Heart left ventricle (tissue), 16 donors: ENCODE measurements around the gene VPS18. TPM values are rescaled to one million over a fixed set of nuclear protein-coding genes. Genes with fewer than 3 reads are reported as not detected.

ENCODE experiments used
- ATAC-seq, 4 donors: fragments of 200-7000 bp; cut with Tn5 transposase; one replicate each; pipeline ENCODE4 v1.9.1; 2020 to 2022; ENCODE audit warnings: moderate library complexity in 4 of 4, mild to moderate bottlenecking in 3 of 4, moderate number of reproducible peaks in 1 of 4
- DNase-seq, 5 donors: peaks; one replicate each; pipeline ENCODE4 v3.0.0-alpha.2; 2020
- H3K27ac ChIP-seq, 12 donors: fragments of 200-600 bp; sonication (generic) in 4 of 12; one replicate each; pipeline versions ENCODE4 v1.5.0 to v1.8.0; 2016 to 2022; ENCODE audit warnings: mild to moderate bottlenecking in 2 of 12
- H3K27me3 ChIP-seq, 9 donors: fragments of 200-600 bp; sonication (generic) in 2 of 9; one replicate each; pipeline versions ENCODE4 v1.5.1 to v1.8.0; 2016 to 2022; ENCODE audit warnings: mild to moderate bottlenecking in 3 of 9
- H3K36me3 ChIP-seq, 9 donors: fragments of 200-600 bp; sonication (generic) in 2 of 9; one replicate each; pipeline versions ENCODE4 v1.5.0 to v1.8.0; 2018 to 2022; ENCODE audit warnings: mild to moderate bottlenecking in 2 of 9
- H3K4me1 ChIP-seq, 12 donors: fragments of 200-600 bp; sonication (generic) in 4 of 12; one replicate each; pipeline versions ENCODE4 v1.5.0 to v1.8.0; 2016 to 2022; ENCODE audit warnings: mild to moderate bottlenecking in 3 of 12
- H3K4me3 ChIP-seq, 12 donors: fragments of 200-600 bp; sonication (generic) in 4 of 12; one replicate each; pipeline versions ENCODE4 v1.5.0 to v1.8.0; 2017 to 2022; ENCODE audit warnings: mild to moderate bottlenecking in 9 of 12, moderate library complexity in 4 of 12
- H3K9me3 ChIP-seq, 12 donors: fragments of 200-600 bp; sonication (generic) in 4 of 12; one replicate each; pipeline versions ENCODE4 v1.5.0 to v1.8.0; 2016 to 2022; ENCODE audit warnings: mild to moderate bottlenecking in 1 of 12
- POLR2A ChIP-seq, 2 donors: fragments of 450-650 bp; IDR thresholded peaks; one replicate each; pipeline ENCODE4 v1.6.1; 2017; ENCODE audit warnings: antibody characterized with exemption in 2 of 2, mild to moderate bottlenecking in 2 of 2, moderate library complexity in 2 of 2
- WGBS, 4 donors: extraction: QIAGEN DNeasy Blood & Tissue Kit in 2 of 4; methylation state at CpG; one replicate each; pipeline versions ENCODE4 v1.1.5 to v1.1.7; 2013 to 2018; 5-methylcytosine and 5-hydroxymethylcytosine counted together
- intact Hi-C, 10 donors: fragments of 100-400 bp; cut with DNase I; formaldehyde crosslinking; loops; one replicate each; pipeline versions ENCODE4 v1.11.1 to v1.14.2; 2022
- polyA plus RNA-seq, 2 donors: library from polyadenylated mRNA; stranded (reverse); fragments of 200-250 nt; gene quantifications; one replicate each; pipeline ENCODE4 v1.2.3, GENCODE V29; 2013
- total RNA-seq, 9 donors: library from RNA; depleted of rRNA in 2 of 9; stranded (reverse); fragments of >200 nt in 2 of 9; fragmentation: NEBNext Ultra II Directional in 3 of 9; extraction: Animal tissue kit (Norgen Biotek cat#: 25700) in 3 of 9; gene quantifications; one replicate each; pipeline versions ENCODE4 v1.1.0 to v1.2.4, GENCODE V29; 2016 to 2023
- TF ChIP-seq, protein P1 (sequence below), 12 donors: fragments of 200-600 bp; sonication (generic) in 4 of 12; IDR thresholded peaks; one replicate each; pipeline versions ENCODE4 v1.5.0 to v1.8.0; 2018 to 2022; ENCODE audit warnings: antibody characterized with exemption in 12 of 12, mild to moderate bottlenecking in 5 of 12
- donor health status: ischemic (EF 13 %, LVEDD 7.1; RV severe dilation, severe dysfunction).
- donor health status: healthy with polysubstance abuse.
- donor health status: DM: no; HTN: yes; CAD: no.
- donor health status: DM: no; HTN: no; CAD: no.
- donor health status: ischemic (EF 25% LVEDD 6.9; RV normal size, moderate dysfunction).
- donor health status: ischemic (EF 25% LVEDD 5.7; RV mildly dilated, moderate dysfunction).
- donor health status: healthy.
- donor health status: DM: yes; HTN: yes; CAD: no.
- donor health status: ischemic (EF 35%, LVEDD 5.7; RV mildly dilated, moderate dysfunction).
- donor health status: nonischemic (EF 11% LVEDD 7.7; RV severe dilation, severe dysfunction).
- donor health status: DM: yes; HTN: yes; CAD: no.
- donor health status: PGD.
- donor health status: ischemic (EF 29% LVEDD 5.4; RV normal size, mild dysfunction).
- donor health status: nonischemic (EF 23%, LVEDD 6.1; RV moderate dilation, normal function).

VPS18 gene
- total and polyA plus RNA-seq, 11 donors: 14.7 to 29.2 (median 21.3) TPM

DNA sequence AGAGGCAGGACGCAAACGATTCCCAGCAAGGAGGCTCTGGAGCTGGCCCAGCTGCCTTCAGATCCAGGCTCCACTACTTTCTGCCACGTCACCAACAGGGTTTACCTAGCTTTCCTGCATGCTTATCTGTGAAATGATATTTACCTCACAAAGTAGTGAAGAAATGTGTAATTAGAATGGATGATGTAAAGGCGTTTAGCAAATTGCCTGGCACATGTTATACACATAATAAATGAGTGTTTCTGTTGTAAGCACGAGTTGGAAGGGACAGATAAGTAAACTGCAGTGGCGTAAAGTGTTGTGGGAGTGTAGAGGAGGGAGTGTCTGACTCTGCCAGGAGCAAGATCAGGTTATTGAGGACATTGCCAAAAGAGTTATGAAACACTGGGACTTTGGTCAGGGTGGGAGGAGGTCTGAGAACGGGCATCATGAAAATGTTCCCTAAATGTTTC, 55.5 kb downstream of the VPS18 start:
- intact Hi-C loops: loop anchor here in 2 of 10 donors (5.0 to 10.0 kb wide), 2 partner anchors 63 to 65 kb away; no protein-coding TSS in a partner anchor
- H3K4me1 ChIP-seq: peaks cover 0 to 21% (median 8%) of the 10 kb centered on the region in 12 donors
- TF ChIP-seq, protein P1, sequence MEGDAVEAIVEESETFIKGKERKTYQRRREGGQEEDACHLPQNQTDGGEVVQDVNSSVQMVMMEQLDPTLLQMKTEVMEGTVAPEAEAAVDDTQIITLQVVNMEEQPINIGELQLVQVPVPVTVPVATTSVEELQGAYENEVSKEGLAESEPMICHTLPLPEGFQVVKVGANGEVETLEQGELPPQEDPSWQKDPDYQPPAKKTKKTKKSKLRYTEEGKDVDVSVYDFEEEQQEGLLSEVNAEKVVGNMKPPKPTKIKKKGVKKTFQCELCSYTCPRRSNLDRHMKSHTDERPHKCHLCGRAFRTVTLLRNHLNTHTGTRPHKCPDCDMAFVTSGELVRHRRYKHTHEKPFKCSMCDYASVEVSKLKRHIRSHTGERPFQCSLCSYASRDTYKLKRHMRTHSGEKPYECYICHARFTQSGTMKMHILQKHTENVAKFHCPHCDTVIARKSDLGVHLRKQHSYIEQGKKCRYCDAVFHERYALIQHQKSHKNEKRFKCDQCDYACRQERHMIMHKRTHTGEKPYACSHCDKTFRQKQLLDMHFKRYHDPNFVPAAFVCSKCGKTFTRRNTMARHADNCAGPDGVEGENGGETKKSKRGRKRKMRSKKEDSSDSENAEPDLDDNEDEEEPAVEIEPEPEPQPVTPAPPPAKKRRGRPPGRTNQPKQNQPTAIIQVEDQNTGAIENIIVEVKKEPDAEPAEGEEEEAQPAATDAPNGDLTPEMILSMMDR (IDR thresholded peaks at IDR 0.05): no peak
- no peak for TF ChIP-seq POLR2A (IDR thresholded peaks at IDR 0.05)
- no peaks in the 10 kb centered on the region for H3K36me3 ChIP-seq
- DNase-seq (peak in 1 of 5 donors; percentile 4), ATAC-seq (no peak)
- H3K27ac ChIP-seq: no peak overlapping the region
- no peaks in the 10 kb centered on the region for H3K27me3 ChIP-seq
- 65 to 74% (median 65%) methylated on average over 7 of the region's 7 CpGs for WGBS, 4 donors
- no peak overlapping the region for H3K4me3 ChIP-seq
- H3K9me3 ChIP-seq: no peaks in the 10 kb centered on the region

DNA sequence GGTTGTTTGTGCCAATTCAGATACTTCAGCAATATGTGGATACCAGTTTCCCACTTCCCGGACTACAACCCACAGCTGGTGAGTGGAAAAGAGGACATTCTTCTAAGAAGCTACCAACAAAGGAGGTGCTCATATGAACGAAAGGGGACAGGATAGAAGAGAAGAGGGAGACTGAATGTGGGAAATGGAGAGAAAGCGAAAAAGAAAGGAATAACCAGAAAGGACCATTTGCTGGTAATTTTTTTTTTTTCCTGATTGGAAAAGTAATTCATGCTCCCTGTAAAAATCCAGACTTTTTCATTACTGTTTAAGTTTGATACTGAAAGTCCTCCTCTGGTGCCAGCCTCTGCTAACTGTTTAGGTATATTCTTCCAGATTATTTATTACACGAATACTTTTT, 57.5 kb downstream of the VPS18 start:
- no peak for ATAC-seq
- Histone ChIP-seq H3K9me3 (no peaks in the 10 kb centered on the region), H3K4me3 (no peak overlapping the region), H3K27me3 (no peaks in the 10 kb centered on the region), H3K4me1 (peaks cover 0 to 32% (median 17%) of the 10 kb centered on the region in 12 donors), H3K27ac (no peak overlapping the region), H3K36me3 (no peaks in the 10 kb centered on the region)
- intact Hi-C loops: loop anchor here in 1 of 10 donors (5.0 kb wide), 1 partner anchor 61 kb away; no protein-coding TSS in a partner anchor
- no peak for DNase-seq
- 91 to 95% (median 92%) methylated on average over 4 of the region's 4 CpGs for WGBS, 4 donors
- TF ChIP-seq, protein P1 (IDR thresholded peaks at IDR 0.05): no peak
- no peak for TF ChIP-seq POLR2A (IDR thresholded peaks at IDR 0.05)

DNA sequence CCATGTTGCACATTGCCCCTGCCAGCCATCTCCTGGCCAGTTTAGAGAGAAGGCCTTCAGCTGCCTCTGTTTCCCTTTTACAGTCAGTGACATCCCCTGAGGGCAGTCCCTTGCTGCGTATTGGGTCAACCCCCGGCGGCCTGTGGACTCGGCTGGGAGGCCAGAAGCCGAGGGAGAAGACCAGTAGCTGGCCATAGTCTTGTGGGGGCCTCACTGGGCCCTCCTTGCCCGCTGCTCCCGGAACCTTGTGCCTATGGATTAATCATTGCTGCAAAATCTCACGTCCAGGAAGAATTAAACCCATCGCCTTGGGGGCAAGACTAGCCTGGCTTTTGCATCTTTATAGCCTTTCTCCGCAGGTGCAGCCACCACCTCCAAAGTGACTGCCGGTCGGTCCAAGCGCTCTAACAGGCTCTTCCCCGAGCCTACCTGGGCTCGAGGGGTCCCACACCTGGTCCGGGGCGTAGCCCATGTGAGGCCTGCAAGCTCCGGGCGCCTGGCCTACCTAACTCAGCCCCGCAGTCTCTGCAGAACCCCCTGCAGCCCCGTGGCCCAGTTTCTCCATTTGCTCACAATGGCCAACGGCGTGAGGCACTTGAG, 58.2 kb downstream of the VPS18 start:
- Histone ChIP-seq H3K9me3 (no peaks in the 10 kb centered on the region), H3K36me3 (no peaks in the 10 kb centered on the region), H3K27ac (peak overlapping the region in 11 of 12 donors; percentile 14 to 87 (median 71)), H3K27me3 (no peaks in the 10 kb centered on the region), H3K4me3 (peak overlapping the region; percentile 59 to 83 (median 74)), H3K4me1 (peaks cover 0 to 38% (median 22%) of the 10 kb centered on the region in 12 donors)
- peak in 1 of 5 donors; percentile 18 for DNase-seq
- no peak for ATAC-seq
- intact Hi-C loops: loop anchor here in 1 of 10 donors (5.0 kb wide), 1 partner anchor 60 kb away; no protein-coding TSS in a partner anchor
- TF ChIP-seq POLR2A (IDR thresholded peaks at IDR 0.05): no peak
- TF ChIP-seq, protein P1 (IDR thresholded peaks at IDR 0.05): no peak
- 54 to 100% (median 57%) methylated on average over 1 to 23 of the region's 23 CpGs for WGBS, 4 donors

DNA sequence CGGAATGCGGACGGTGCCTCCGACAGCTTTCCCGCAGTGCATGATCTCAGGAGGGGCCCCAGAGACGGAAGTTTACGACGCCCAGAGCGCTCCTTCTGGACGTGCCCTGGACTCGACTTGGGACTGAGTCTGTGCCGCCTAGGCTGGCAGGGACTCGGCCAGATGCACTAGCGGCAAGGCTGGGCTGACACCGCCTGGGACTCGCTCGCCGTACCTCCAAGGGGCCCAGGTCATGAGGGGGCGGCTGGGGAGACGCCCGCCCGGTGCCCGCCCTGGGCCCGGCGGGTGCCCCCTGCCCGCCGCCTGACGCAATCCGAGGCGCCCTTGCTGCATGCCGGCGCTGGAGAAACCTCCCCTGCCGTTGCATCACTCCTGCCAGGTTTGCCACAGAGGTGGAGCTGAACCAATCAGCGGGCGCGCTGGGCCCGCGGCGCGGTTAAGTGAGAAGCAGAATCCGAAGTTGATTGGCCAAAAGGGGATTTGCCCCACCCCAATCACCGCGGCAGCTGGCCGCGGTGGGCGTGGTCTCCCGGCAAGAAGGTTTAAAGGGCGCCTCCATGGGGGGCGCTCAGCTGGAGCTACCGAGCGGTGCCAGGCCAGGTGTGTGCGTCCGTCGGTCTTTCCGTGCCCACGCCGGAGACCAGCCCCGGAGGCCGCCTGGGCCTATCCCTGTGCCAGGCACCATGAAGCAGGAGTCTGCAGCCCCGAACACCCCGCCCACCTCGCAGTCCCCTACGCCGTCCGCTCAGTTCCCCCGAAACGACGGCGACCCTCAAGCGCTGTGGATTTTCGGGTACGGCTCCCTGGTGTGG, 58.9 kb downstream of the VPS18 start, which contains the start of gene CHAC1:
Gene CHAC1, plus strand, starts transcription at position 571 of the 812 bp plus-strand sequence. Its CDS starts 113 bp downstream, at position 684.
- H3K27ac ChIP-seq: peak within 1 kb of the TSS in 11 of 12 donors; percentile 14 to 87 (median 71)
- 1% methylated on average over 41 to 72 of the region's 72 CpGs for WGBS, 4 donors
- H3K4me1 ChIP-seq: peaks cover 0 to 44% (median 22%) of the 10 kb centered on the region in 12 donors
- H3K27me3 ChIP-seq: no peaks in the 10 kb centered on the region
- intact Hi-C loops: loop anchor here in 1 of 10 donors (5.0 kb wide), 1 partner anchor 59 kb away; no protein-coding TSS in a partner anchor
- TF ChIP-seq POLR2A (IDR thresholded peaks at IDR 0.05): peak; percentile 26 to 60
- TF ChIP-seq, protein P1 (IDR thresholded peaks at IDR 0.05): peak in 3 of 12 donors; percentile 9 to 20 (median 10)
- H3K36me3 ChIP-seq: no peaks in the 10 kb centered on the region
- DNase-seq (peak; percentile 93 to 96 (median 96)), ATAC-seq (peak; percentile 72 to 92 (median 91))
- no peaks in the 10 kb centered on the region for H3K9me3 ChIP-seq
- peak within 1 kb of the TSS; percentile 59 to 83 (median 74) for H3K4me3 ChIP-seq
